Prostate gland (tissue), 2 donors: Measurements from ENCODE around the gene EPS8. TPM values are rescaled to one million over a fixed set of nuclear protein-coding genes. Genes with fewer than 3 reads are reported as not detected.

Experiments
- DNase-seq: peaks from one replicate; pipeline ENCODE4 v3.0.0-alpha.2; 2019; ENCODE audit warnings: low spot score
- H3K27ac ChIP-seq, 2 donors: fragments of 200-600 bp; sonication (generic); 2 replicates each; pipeline ENCODE4 v1.5.1; 2017 to 2019
- H3K27me3 ChIP-seq: fragments of 200-600 bp; sonication (generic); replicated peaks from 2 replicates; pipeline ENCODE4 v1.5.1; 2019; ENCODE audit not compliant: insufficient read depth
- H3K36me3 ChIP-seq, 2 donors: fragments of 200-600 bp; sonication (generic); 1 replicate in 1 of 2; 2 replicates in 1 of 2; pipeline versions ENCODE4 v1.5.1 to v1.8.1; 2017 to 2019
- H3K4me1 ChIP-seq: fragments of 200-600 bp; sonication (generic); replicated peaks from 2 replicates; pipeline ENCODE4 v1.5.1; 2019
- H3K4me3 ChIP-seq, 2 donors: fragments of 200-600 bp; sonication (generic); 2 replicates each; pipeline ENCODE4 v1.5.1; 2017 to 2019
- H3K9me3 ChIP-seq: fragments of 200-600 bp; sonication (generic); 2 replicates; pipeline ENCODE4 v1.5.1; 2017
- CTCF ChIP-seq, 4 experiments: fragments of 200-600 bp in 2 of 4; fragments of 450-650 bp in 2 of 4; sonication (generic) in 2 of 4; IDR thresholded peaks; 1 replicate in 3 of 4; 2 replicates in 1 of 4; pipeline ENCODE4 v1.5.1; 2016 to 2019; ENCODE audit warnings: antibody characterized with exemption in 4 of 4, mild to moderate bottlenecking in 2 of 4, moderate library complexity in 2 of 4
- POLR2A ChIP-seq: fragments of 450-650 bp; IDR thresholded peaks from one replicate; pipeline ENCODE4 v1.6.1; 2016; ENCODE audit warnings: antibody characterized with exemption, mild to moderate bottlenecking
- POLR2AphosphoS5 ChIP-seq: sonication (generic); formaldehyde crosslinking; IDR thresholded peaks from one replicate; pipeline ENCODE4 v1.6.1; 2017; ENCODE audit warnings: antibody characterized with exemption
- WGBS: methylation state at CpG from one replicate; pipeline ENCODE4 v1.1.5; 2018; 5-methylcytosine and 5-hydroxymethylcytosine counted together
- intact Hi-C: fragments of 100-400 bp; cut with DNase I; formaldehyde crosslinking; loops from one replicate; pipeline ENCODE4 v1.14.2; 2022
- total RNA-seq, 2 donors: library from RNA; depleted of rRNA; stranded (reverse); fragments of >200 nt; gene quantifications; one replicate each; pipeline ENCODE4 v1.1.0, GENCODE V29; 2016

The EPS8 gene
- total RNA-seq, 2 donors from 2014 or later = 47.5 to 67.4 TPM

GRCh38 chr12:15710860-15711510 lies 78.2 kb downstream of the EPS8 start:
- H3K4me3 ChIP-seq = no peak overlapping the region
- intact Hi-C loops = no loop called here
- H3K4me1 ChIP-seq = no peaks in the 10 kb centered on the region
- H3K27ac ChIP-seq = no peak overlapping the region
- no peak for DNase-seq
- TF ChIP-seq CTCF (IDR thresholded peaks at IDR 0.05) (no peak), POLR2AphosphoS5 (no peak), POLR2A (no peak)
- 84% methylated on average over 4 of the region's 4 CpGs for WGBS
- H3K9me3 ChIP-seq = no peaks in the 10 kb centered on the region
- no peaks in the 10 kb centered on the region for H3K36me3 ChIP-seq
- H3K27me3 ChIP-seq = no peaks in the 10 kb centered on the region

- whole genome bisulfite sequencing = 87% methylated on average over 6 of the region's 6 CpGs
- Histone ChIP-seq H3K27ac (no peak overlapping the region), H3K27me3 (no peaks in the 10 kb centered on the region), H3K9me3 (no peaks in the 10 kb centered on the region), H3K4me3 (no peak overlapping the region), H3K4me1 (no peaks in the 10 kb centered on the region), H3K36me3 (no peaks in the 10 kb centered on the region)
- no peak for DNase-seq
- intact Hi-C loops = no loop called here
- TF ChIP-seq POLR2AphosphoS5 = no peak
- TF ChIP-seq POLR2A = no peak
- no peak for TF ChIP-seq CTCF (IDR thresholded peaks at IDR 0.05)
These were observed 79.6 kb downstream of the EPS8 start for GRCh38 chr12:15709551-15709950.

- WGBS = 96% methylated on average over 2 of the region's 2 CpGs
- no peak for TF ChIP-seq POLR2AphosphoS5
- no peak for TF ChIP-seq POLR2A
- no peak for TF ChIP-seq CTCF (IDR thresholded peaks at IDR 0.05)
These were observed 80.7 kb downstream of the EPS8 start for GRCh38 chr12:15708396-15709076.

GRCh38 chr12:15707516-15708199 lies 81.5 kb downstream of the EPS8 start:
- intact Hi-C loops = no loop called here
- no peak for TF ChIP-seq POLR2AphosphoS5
- no peak for TF ChIP-seq POLR2A
- no peak for TF ChIP-seq CTCF (IDR thresholded peaks at IDR 0.05)
- no peak for DNase-seq
- Histone ChIP-seq H3K27ac (no peak overlapping the region), H3K9me3 (no peaks in the 10 kb centered on the region), H3K4me3 (no peak overlapping the region), H3K4me1 (no peaks in the 10 kb centered on the region), H3K36me3 (no peaks in the 10 kb centered on the region), H3K27me3 (no peaks in the 10 kb centered on the region)
- 72% methylated on average over 6 of the region's 6 CpGs for WGBS

More at GRCh38 chr12:15708396-15709076, 80.7 kb downstream of the EPS8 start:
- no peaks in the 10 kb centered on the region for H3K4me1 ChIP-seq
- no peaks in the 10 kb centered on the region for H3K27me3 ChIP-seq
- H3K9me3 ChIP-seq = no peaks in the 10 kb centered on the region
- intact Hi-C loops = no loop called here
- DNase-seq = no peak
- H3K4me3 ChIP-seq = no peak overlapping the region
- no peak overlapping the region for H3K27ac ChIP-seq
- H3K36me3 ChIP-seq = no peaks in the 10 kb centered on the region
